ENCODE results near the gene OR2M2.

OR2M2 gene

GRCh38 chr1:248174521-248174920, at the start of gene OR2M2:
TSS of gene OR2M2 (plus strand) at chr1:248174821. CDS start at chr1:248179986, 5,165 bp downstream.
- no peak within 1 kb of the TSS for H3K4me3 ChIP-seq (ENCODE audit: low read length)
- TF ChIP-seq CTCF (conservative IDR thresholded peaks at IDR 0.05; ENCODE audit: low read length): no peak
- no peak for DNase-seq (ENCODE audit: low read depth)

GRCh38 chr1:248127653-248128052, 47.0 kb upstream of the OR2M2 start:
- no peak for TF ChIP-seq CTCF (conservative IDR thresholded peaks at IDR 0.05; ENCODE audit: low read length)
- no peak for DNase-seq (ENCODE audit: low read depth)
- no peak overlapping the region for H3K4me3 ChIP-seq (ENCODE audit: low read length)

GRCh38 chr1:248136811-248137210, 37.8 kb upstream of the OR2M2 start:
- no peak for DNase-seq (ENCODE audit: low read depth)
- H3K4me3 ChIP-seq (ENCODE audit: low read length): no peak overlapping the region
- TF ChIP-seq CTCF (conservative IDR thresholded peaks at IDR 0.05; ENCODE audit: low read length): no peak

GRCh38 chr1:248140846-248141245, 33.8 kb upstream of the OR2M2 start:
- TF ChIP-seq CTCF (conservative IDR thresholded peaks at IDR 0.05; ENCODE audit: low read length): no peak
- H3K4me3 ChIP-seq (ENCODE audit: low read length): no peak overlapping the region
- no peak for DNase-seq (ENCODE audit: low read depth)

- TF ChIP-seq CTCF (conservative IDR thresholded peaks at IDR 0.05; ENCODE audit: low read length): no peak
- DNase-seq (ENCODE audit: low read depth): no peak
- no peak overlapping the region for H3K4me3 ChIP-seq (ENCODE audit: low read length)
These were observed 31.3 kb upstream of the OR2M2 start for GRCh38 chr1:248143311-248143710.

- no peak for TF ChIP-seq CTCF (conservative IDR thresholded peaks at IDR 0.05; ENCODE audit: low read length)
- no peak for DNase-seq (ENCODE audit: low read depth)
- H3K4me3 ChIP-seq (ENCODE audit: low read length): no peak within 1 kb of the TSS
These were observed 30.0 kb upstream of the OR2M2 start, which contains the start of gene OR2M5 for GRCh38 chr1:248144513-248145198. TSS of gene OR2M5 (plus strand) at chr1:248145148. CDS start at chr1:248145148, 0 bp downstream.

- DNase-seq (ENCODE audit: low read depth): no peak
- H3K4me3 ChIP-seq (ENCODE audit: low read length): no peak overlapping the region
- TF ChIP-seq CTCF (conservative IDR thresholded peaks at IDR 0.05; ENCODE audit: low read length): no peak
These were observed 22.4 kb upstream of the OR2M2 start for GRCh38 chr1:248152056-248152827.
